Endothelial cell of umbilical vein (primary cell): ENCODE data around the gene CLCA4. TPM values are rescaled to one million over a fixed set of nuclear protein-coding genes. Genes with fewer than 3 reads are reported as not detected.

Experiments used
- BruUV-seq: library from RNA; stranded (reverse); fragments of 400-500 nt; replicated peaks from 2 replicates; lab custom pipeline; 2021; lab: Mats Ljungman, UMichigan
- CTCF ChIA-PET: fragments of 300-600, 350-600 bp; sonication (Branson Sonifier 250); formaldehyde crosslinking; loops from one replicate; lab custom pipeline; 2021; ENCODE audit warnings: antibody characterized with exemption, inconsistent platforms; lab: Charles Lee
- POLR2A ChIA-PET: fragments of 300-600, 350-600 bp; sonication (Branson Sonifier 250); formaldehyde crosslinking; loops from one replicate; lab custom pipeline; 2021; ENCODE audit warnings: antibody characterized with exemption, inconsistent platforms; lab: Charles Lee
- DNase-seq: peaks from one replicate; pipeline ENCODE4 v3.0.0-alpha.2; 2011; ENCODE audit warnings: low read depth, low spot score
- FAIRE-seq: peaks from 2 replicates; lab custom pipeline; 2011; peaks lifted over from hg19 to GRCh38; lab: Jason Lieb, UNC
- H2AFZ ChIP-seq: 2 replicates; pipeline ENCODE4 v1.6.0; 2012; ENCODE audit warnings: low read depth, low read length, control low read depth, inconsistent platforms
- H3K27ac ChIP-seq: 2 replicates; pipeline ENCODE4 v1.5.1; 2011; ENCODE audit warnings: low read depth, mild to moderate bottlenecking, control low read depth, low read length, moderate library complexity; ENCODE audit not compliant: insufficient read depth
- H3K27me3 ChIP-seq, 2 experiments: 2 replicates each; pipeline versions ENCODE4 v1.6.0 to v1.6.1; 2011; ENCODE audit warnings: low read length in 2 of 2, mixed read lengths in 1 of 2; ENCODE audit not compliant: control insufficient read depth in 2 of 2, insufficient read depth in 2 of 2
- H3K36me3 ChIP-seq, 2 experiments: 2 replicates in 1 of 2; 3 replicates in 1 of 2; pipeline ENCODE4 v1.5.1; 2011; ENCODE audit warnings: low read length in 2 of 2, mild to moderate bottlenecking in 1 of 2, moderate library complexity in 1 of 2; ENCODE audit not compliant: control insufficient read depth in 2 of 2, insufficient read depth in 2 of 2; ENCODE audit errors: extremely low read depth in 1 of 2
- H3K4me1 ChIP-seq: 3 replicates; pipeline ENCODE4 v1.5.1; 2011; ENCODE audit warnings: mild to moderate bottlenecking, low read length; ENCODE audit not compliant: control insufficient read depth, insufficient read depth; ENCODE audit errors: extremely low read depth
- H3K4me2 ChIP-seq: 2 replicates; pipeline ENCODE4 v1.6.1; 2011; ENCODE audit warnings: low read length, control low read depth, mixed read lengths; ENCODE audit not compliant: insufficient read depth
- H3K4me3 ChIP-seq, 3 experiments: fragments of 200-600 bp in 1 of 3; sonication (generic), shearing (Covaris generic) in 1 of 3; replicated peaks in 1 of 3; 2 replicates each; pipeline ENCODE4 v1.5.1; 2011 to 2016; ENCODE audit warnings: control low read depth in 3 of 3, low read length in 3 of 3, mild to moderate bottlenecking in 2 of 3, inconsistent platforms in 1 of 3, low read depth in 1 of 3, moderate library complexity in 1 of 3; ENCODE audit not compliant: insufficient read depth in 1 of 3
- H3K79me2 ChIP-seq: 2 replicates; pipeline ENCODE4 v1.6.0; 2012; ENCODE audit warnings: low read length, inconsistent platforms; ENCODE audit not compliant: control insufficient read depth, insufficient read depth
- H3K9ac ChIP-seq: replicated peaks from 2 replicates; pipeline ENCODE3; 2011; ENCODE audit warnings: low read length, control low read depth; ENCODE audit not compliant: insufficient read depth; ENCODE audit errors: extremely low read depth
- H3K9me1 ChIP-seq: replicated peaks from 3 replicates; pipeline ENCODE4 v1.6.0; 2011; ENCODE audit warnings: mild to moderate bottlenecking, low read length; ENCODE audit not compliant: control insufficient read depth, insufficient read depth; ENCODE audit errors: extremely low read depth
- H3K9me3 ChIP-seq: replicated peaks from 2 replicates; pipeline ENCODE4 v1.5.1; 2012; ENCODE audit warnings: low read length, inconsistent platforms; ENCODE audit not compliant: control insufficient read depth, insufficient read depth
- H4K20me1 ChIP-seq: replicated peaks from 2 replicates; pipeline ENCODE3; 2011; ENCODE audit warnings: mild to moderate bottlenecking, low read length; ENCODE audit not compliant: control insufficient read depth, insufficient read depth; ENCODE audit errors: extremely low read depth
- EZH2 ChIP-seq: IDR thresholded peaks from 2 replicates; pipeline ENCODE4 v1.6.1; 2012; ENCODE audit warnings: borderline replicate concordance, low read depth, mild to moderate bottlenecking, moderate library complexity, low read length, inconsistent platforms; ENCODE audit not compliant: severe bottlenecking
- FOS ChIP-seq: IDR thresholded peaks from 2 replicates; pipeline ENCODE4 v1.6.1; 2011; ENCODE audit warnings: mild to moderate bottlenecking, low read length, moderate library complexity, borderline replicate concordance; ENCODE audit not compliant: insufficient read depth
- GATA2 ChIP-seq: IDR thresholded peaks from 2 replicates; pipeline ENCODE4 v1.7.0; 2011; ENCODE audit warnings: low read depth, mild to moderate bottlenecking, moderate library complexity, mixed read lengths, low read length; ENCODE audit not compliant: insufficient read length, insufficient read depth
- JUN ChIP-seq: IDR thresholded peaks from 2 replicates; pipeline ENCODE4 v1.6.1; 2011; ENCODE audit warnings: borderline replicate concordance, low read depth; ENCODE audit not compliant: insufficient read length, insufficient read depth
- MYC ChIP-seq: IDR thresholded peaks from one replicate; pipeline ENCODE4 v1.6.1; 2011; ENCODE audit warnings: mild to moderate bottlenecking, low read depth, low read length
- POLR2A ChIP-seq: IDR thresholded peaks from 2 replicates; pipeline ENCODE4 v1.6.1; 2012; ENCODE audit warnings: low read depth, mild to moderate bottlenecking, control low read depth, low read length
- POLR2AphosphoS5 ChIP-seq: IDR thresholded peaks from 2 replicates; pipeline ENCODE4 v1.6.1; 2012; ENCODE audit warnings: low read depth, mild to moderate bottlenecking, control low read depth, low read length, moderate library complexity; ENCODE audit not compliant: insufficient read depth
- dilution Hi-C: fragments of 300-500 bp; cut with MboI; formaldehyde crosslinking; loops from one replicate; pipeline ENCODE4 v1.15.0; 2019; ENCODE audit warnings: low sequenced_read_pairs; ENCODE audit not compliant: extremely low pct_ligation_motif_present
- intact Hi-C: fragments of 100-400 bp; cut with micrococcal nuclease; formaldehyde crosslinking; loops from one replicate; pipeline ENCODE4 v1.10.0; 2022
- polyA plus RNA-seq, 4 experiments: library from polyadenylated mRNA; depleted of rRNA in 3 of 4; stranded (reverse) in 3 of 4; unstranded in 1 of 4; fragments of >200 nt; gene quantifications; 2 replicates each; pipeline versions ENCODE4 v1.2.1 to v1.2.3, GENCODE V29; 2011 to 2012; ENCODE audit warnings: missing spikeins in 1 of 4
- total RNA-seq: library from RNA; stranded (reverse); gene quantifications from 2 replicates; pipeline ENCODE4 v1.2.3, GENCODE V29; 2021
- TF ChIP-seq, protein P1 (sequence below): IDR thresholded peaks from 2 replicates; pipeline ENCODE4 v1.6.1; 2011; ENCODE audit not compliant: insufficient read depth, insufficient read length
- TF ChIP-seq, protein P2 (sequence below), 2 donors: IDR thresholded peaks; 1 replicate in 1 of 2; 2 replicates in 1 of 2; pipeline ENCODE4 v1.5.1; 2011; ENCODE audit warnings: low read length in 2 of 2, mild to moderate bottlenecking in 2 of 2, moderate library complexity in 2 of 2, control low read depth in 1 of 2, inconsistent platforms in 1 of 2, low read depth in 1 of 2; ENCODE audit not compliant: insufficient read depth in 1 of 2; ENCODE audit errors: extremely low read depth in 1 of 2

CLCA4 gene
- total and polyA plus RNA-seq, 2 donors (not counting 3 experiments of a cell fraction or from before 2014, with no cell fraction given), result not detected

DNA sequence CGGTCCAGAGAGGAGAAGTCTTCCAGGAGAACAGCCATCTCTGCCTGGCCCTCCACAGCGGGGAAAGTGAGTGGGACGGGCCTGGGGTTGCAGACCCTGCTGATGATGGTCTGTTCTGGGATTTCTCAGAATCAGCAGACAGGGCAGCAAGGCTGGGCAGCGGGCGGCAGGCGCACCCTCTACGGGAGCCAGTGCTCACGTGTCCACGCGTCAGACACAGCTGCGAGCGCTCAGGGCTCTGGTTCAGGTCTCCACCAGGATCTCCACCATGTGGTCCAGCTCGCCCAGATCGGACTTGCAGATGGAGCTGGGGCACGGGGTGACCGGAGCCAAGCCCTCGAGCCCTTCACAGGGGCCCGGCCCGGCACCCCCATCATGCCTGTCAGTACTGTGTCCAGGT lies 5.5 kb downstream of the CLCA4 start:
- Histone ChIP-seq H3K4me2 (no peak overlapping the region), H2AFZ (no peak overlapping the region), H3K9me1 (no peaks in the 10 kb centered on the region), H3K9ac (no peak overlapping the region), H3K4me1 (no peaks in the 10 kb centered on the region), H3K4me3 (no peak overlapping the region), H3K27ac (no peak overlapping the region), H3K9me3 (no peaks in the 10 kb centered on the region), H4K20me1 (no peaks in the 10 kb centered on the region), H3K36me3 (no peaks in the 10 kb centered on the region), H3K79me2 (no peaks in the 10 kb centered on the region), H3K27me3 (no peaks in the 10 kb centered on the region)
- no TSS peak for BruUV-seq
- ChIA-PET CTCF (interaction anchor here (0.8 kb wide), 1 partner anchor 10 kb away, joined by 3 read pairs; no protein-coding TSS in a partner anchor), POLR2A (no interaction called here)
- FAIRE-seq, result no peak
- intact Hi-C loops, result no loop called here
- DNase-seq, result no peak
- no peak for TF ChIP-seq MYC
- TF ChIP-seq POLR2A, result no peak
- TF ChIP-seq, protein P1, sequence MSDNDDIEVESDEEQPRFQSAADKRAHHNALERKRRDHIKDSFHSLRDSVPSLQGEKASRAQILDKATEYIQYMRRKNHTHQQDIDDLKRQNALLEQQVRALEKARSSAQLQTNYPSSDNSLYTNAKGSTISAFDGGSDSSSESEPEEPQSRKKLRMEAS, result no peak
- no peak for TF ChIP-seq POLR2AphosphoS5
- TF ChIP-seq GATA2, result no peak
- no peak for TF ChIP-seq JUN
- dilution Hi-C loops, result no loop called here

- no peak overlapping the region for H3K4me3 ChIP-seq
- H3K9ac ChIP-seq, result no peak overlapping the region
- no peaks in the 10 kb centered on the region for H3K79me2 ChIP-seq
- intact Hi-C loops, result no loop called here
- FAIRE-seq (no peak), DNase-seq (no peak)
- ChIA-PET CTCF (no interaction called here), POLR2A (no interaction called here)
- H3K27ac ChIP-seq, result no peak overlapping the region
- no peaks in the 10 kb centered on the region for H3K9me3 ChIP-seq
- TF ChIP-seq POLR2A (no peak), FOS (no peak), MYC (no peak), POLR2AphosphoS5 (no peak), JUN (no peak), GATA2 (no peak), EZH2 (no peak)
- TF ChIP-seq, protein P2, sequence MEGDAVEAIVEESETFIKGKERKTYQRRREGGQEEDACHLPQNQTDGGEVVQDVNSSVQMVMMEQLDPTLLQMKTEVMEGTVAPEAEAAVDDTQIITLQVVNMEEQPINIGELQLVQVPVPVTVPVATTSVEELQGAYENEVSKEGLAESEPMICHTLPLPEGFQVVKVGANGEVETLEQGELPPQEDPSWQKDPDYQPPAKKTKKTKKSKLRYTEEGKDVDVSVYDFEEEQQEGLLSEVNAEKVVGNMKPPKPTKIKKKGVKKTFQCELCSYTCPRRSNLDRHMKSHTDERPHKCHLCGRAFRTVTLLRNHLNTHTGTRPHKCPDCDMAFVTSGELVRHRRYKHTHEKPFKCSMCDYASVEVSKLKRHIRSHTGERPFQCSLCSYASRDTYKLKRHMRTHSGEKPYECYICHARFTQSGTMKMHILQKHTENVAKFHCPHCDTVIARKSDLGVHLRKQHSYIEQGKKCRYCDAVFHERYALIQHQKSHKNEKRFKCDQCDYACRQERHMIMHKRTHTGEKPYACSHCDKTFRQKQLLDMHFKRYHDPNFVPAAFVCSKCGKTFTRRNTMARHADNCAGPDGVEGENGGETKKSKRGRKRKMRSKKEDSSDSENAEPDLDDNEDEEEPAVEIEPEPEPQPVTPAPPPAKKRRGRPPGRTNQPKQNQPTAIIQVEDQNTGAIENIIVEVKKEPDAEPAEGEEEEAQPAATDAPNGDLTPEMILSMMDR (IDR thresholded peaks at IDR 0.05; ENCODE audit: extremely low read depth in 1 of 2, insufficient read depth in 1 of 2, low read depth in 1 of 2, low read length in 2 of 2), result no peak
- TF ChIP-seq, protein P1, result no peak
- H3K4me2 ChIP-seq, result no peak overlapping the region
- no peaks in the 10 kb centered on the region for H3K36me3 ChIP-seq
- no TSS peak for BruUV-seq
- H3K9me1 ChIP-seq, result no peaks in the 10 kb centered on the region
- H3K4me1 ChIP-seq, result no peaks in the 10 kb centered on the region
- dilution Hi-C loops, result no loop called here
- no peak overlapping the region for H2AFZ ChIP-seq
- H3K27me3 ChIP-seq, result peaks cover 0 to 2% of the 10 kb centered on the region in 2 experiments
- H4K20me1 ChIP-seq, result no peaks in the 10 kb centered on the region
Observed at GRCh38 chr1:86557739-86558138, 10.9 kb downstream of the CLCA4 start.
